ENCODE data around the gene SLC16A10.

GRCh38 chr6:111199935-111200334 lies 112.6 kb downstream of the SLC16A10 start:
- TF ChIP-seq, protein P1, sequence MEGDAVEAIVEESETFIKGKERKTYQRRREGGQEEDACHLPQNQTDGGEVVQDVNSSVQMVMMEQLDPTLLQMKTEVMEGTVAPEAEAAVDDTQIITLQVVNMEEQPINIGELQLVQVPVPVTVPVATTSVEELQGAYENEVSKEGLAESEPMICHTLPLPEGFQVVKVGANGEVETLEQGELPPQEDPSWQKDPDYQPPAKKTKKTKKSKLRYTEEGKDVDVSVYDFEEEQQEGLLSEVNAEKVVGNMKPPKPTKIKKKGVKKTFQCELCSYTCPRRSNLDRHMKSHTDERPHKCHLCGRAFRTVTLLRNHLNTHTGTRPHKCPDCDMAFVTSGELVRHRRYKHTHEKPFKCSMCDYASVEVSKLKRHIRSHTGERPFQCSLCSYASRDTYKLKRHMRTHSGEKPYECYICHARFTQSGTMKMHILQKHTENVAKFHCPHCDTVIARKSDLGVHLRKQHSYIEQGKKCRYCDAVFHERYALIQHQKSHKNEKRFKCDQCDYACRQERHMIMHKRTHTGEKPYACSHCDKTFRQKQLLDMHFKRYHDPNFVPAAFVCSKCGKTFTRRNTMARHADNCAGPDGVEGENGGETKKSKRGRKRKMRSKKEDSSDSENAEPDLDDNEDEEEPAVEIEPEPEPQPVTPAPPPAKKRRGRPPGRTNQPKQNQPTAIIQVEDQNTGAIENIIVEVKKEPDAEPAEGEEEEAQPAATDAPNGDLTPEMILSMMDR (IDR thresholded peaks at IDR 0.05; ENCODE audit: low read depth, low read length) = no peak
- no peak for TF ChIP-seq EZH2phosphoT487 (IDR thresholded peaks at IDR 0.05; ENCODE audit: low read depth)
